DMS79 (cell line): Measurements from ENCODE around the gene ANO2.
"Not testable (repeated sequence)": the region's sequence is repeated elsewhere in the genome, so short reads cannot be mapped to it uniquely, and the experiment has no call there.

Experiments used
- DNase-seq: peaks from one replicate; lab custom pipeline; 2025; lab: John Stamatoyannopoulos, UW

Gene ANO2

DNA sequence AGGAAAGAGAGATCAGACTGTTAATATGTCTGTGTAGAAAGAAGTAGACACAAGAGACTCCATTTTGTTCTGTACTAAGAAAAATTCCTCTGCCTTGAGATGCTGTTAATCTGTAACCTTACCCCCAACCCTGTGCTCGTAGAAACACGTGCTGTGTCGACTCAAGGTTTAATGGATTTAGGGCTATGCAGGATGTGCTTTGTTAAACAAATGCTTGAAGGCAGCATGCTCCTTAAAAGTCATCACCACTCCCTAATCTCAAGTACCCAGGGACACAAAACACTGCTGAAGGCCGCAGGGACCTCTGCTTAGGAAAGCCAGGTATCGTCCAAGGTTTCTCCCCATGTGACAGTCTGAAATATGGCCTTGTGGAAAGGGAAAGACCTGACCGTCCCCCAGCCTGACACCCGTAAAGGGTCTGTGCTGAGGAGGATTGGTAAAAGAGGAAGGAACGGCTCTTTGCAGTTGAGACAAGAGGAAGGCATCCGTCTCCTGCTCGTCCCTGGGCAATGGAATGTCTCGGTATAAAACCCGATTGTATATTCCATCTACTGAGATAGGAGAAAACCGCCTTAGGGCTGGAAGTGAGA is 407.9 kb downstream of the ANO2 start:
- not testable (repeated sequence) for DNase-seq

DNA sequence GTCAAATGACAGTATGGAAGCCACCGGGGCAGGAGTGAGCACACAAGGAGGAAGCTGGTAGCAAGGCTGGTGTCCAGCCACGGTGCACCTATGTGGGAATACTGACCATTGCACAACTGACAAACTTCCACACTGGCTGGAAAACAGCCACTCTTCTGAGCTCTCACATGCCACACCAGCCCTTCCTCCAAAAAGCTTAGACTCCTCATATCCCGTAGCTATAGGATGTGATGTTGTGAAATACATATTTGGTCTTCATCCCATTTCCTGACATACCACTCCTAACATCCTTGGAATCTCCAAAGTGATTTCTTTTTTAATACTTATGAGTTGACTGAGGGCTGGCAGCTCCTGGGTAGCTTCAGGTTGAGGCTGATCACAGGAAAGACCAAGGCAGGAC is 409.5 kb downstream of the ANO2 start:
- DNase-seq: no peak

DNA sequence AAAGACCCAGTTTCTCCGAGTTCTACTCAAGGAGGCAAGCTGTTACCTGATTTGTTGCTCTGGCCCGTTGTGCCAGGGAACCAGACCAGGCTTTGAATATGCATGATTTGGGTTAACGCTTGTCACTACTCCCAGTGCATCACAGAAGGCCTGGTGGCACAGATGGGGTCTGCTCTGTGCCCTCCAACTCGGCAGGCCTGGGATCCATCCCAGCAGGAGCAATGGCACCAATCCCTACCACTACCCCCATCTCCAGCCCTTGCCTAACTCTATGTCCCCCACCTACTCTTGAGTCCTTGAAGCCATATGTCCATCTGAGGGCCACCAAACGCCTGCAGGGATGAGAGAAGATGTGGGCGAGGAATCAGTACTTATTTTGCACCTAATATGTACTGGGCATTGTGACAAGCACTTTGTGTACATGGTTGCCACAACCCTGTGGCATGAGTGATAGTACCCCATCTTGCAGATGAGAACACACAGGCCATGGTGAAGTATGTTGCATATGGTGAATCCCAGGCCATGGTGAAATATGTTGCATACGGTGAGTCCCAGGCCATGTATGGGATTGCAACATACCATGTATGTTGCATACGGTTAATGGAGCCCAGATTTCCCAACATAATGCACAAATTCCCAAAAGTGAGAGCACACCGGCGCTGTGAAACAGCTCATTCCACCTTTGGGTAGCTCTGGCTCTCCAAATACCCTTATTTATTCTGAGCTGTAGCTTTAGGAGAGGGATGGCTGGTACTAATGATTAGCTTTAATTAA is 410.4 kb downstream of the ANO2 start:
- no peak for DNase-seq

DNA sequence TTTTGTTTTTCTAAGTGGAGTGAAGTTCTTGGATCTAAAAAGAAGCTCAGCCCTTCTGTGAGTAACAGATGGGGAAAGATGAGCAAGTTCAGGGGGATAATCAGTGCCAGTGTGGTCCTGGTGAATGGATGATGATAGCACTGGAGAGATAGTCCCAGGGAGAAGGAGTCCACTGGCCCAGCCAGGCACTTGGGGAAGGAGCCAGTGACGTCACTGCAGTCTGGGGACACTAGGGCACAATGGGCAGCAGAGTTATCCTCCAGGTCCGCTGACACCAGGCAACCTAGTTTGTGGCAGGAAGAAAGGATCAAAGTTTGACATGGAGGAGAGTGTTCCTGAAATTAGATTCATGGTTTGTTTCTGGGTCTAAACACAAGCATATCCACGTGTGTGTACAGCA is 411.7 kb downstream of the ANO2 start:
- no peak for DNase-seq

DNA sequence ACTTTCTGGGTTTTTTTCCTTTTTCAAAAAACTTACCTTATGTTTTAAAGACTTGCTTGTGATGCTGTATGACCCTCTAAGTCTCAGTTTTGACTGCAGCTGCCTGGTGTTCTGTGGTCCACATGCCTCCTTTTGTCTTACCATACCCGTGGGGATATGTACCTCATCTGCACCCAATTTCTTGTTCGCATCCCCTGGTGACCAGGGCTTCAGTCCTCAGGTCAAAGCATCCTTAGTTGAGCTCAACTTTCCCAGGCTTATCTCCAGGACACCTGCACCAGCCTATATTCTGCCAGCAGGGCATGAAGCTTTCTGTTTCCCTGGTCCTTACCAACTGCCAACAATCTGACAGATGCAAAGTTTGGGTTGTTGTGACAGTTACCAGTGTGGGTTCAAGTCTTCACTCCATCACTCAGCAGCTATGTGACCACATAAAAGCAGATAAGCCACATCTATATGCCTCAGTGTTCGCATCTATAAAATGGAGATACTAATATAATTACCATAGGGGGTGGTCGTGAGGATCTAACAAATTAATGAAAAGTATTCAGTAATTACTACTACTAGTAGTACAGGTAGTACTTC is 419.2 kb downstream of the ANO2 start:
- DNase-seq: no peak

DNA sequence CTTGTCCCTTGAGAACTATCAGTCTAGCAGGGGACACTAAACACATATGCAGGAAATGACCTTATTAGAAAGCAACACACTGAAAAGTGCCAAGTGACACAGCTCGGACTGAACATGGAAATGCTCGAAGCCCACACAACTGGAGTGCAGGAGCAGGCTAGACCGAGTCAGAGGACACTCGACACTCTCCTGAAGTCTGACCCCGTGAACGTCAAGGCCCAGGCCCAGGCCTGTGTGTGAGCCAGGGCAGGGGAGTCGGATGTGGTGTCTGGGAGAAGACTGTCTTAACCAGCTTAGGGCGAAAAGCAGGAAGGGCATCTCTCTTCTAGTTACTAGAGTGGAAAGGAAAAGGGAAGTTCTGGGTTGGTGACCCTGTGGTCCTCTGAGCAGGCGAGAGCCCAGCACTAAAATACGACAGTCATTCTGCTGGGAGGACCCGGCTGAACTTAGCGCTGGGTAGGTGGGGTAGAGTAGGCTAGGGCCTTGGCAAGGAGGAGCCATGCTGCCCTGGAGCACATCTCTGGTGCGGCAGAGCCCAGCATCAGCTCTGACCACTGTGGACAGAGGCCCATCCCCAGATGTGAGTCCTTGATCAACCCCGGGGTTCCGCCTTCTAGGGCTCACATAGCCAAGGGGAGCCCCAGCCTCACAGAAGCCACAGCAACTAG is 420.2 kb downstream of the ANO2 start:
- no peak for DNase-seq

DNA sequence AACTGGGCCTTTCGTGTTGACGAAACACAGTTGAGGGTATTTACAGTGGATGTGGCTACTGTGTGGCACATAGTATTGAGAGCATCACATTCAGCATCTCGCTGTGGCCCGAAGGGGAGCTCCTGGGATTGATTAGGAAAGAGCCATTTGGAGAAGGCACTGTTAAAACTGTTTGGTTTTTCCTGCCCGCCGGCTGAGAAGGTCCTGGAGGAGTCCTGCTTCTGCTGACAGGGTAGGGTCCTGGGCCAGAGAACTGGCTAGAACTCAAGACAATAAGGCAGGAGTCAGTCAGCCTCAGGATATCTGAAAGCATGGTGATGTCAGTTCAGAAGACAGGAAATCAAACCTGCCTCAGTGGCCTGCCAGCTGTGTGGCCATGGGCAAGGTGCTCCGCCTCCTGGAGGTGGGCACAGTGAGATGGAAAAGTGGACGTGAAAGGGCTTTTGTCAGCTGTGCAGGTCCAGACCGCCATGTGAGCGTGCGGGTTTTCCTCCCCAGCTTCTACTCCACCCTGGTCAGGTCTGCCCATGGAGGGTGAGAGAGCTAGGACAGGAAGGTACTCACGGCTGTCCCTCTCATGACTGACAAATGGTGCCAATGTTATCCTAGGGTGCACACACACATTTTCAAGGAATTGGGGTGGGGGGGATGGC is 420.8 kb downstream of the ANO2 start:
- no peak for DNase-seq

DNA sequence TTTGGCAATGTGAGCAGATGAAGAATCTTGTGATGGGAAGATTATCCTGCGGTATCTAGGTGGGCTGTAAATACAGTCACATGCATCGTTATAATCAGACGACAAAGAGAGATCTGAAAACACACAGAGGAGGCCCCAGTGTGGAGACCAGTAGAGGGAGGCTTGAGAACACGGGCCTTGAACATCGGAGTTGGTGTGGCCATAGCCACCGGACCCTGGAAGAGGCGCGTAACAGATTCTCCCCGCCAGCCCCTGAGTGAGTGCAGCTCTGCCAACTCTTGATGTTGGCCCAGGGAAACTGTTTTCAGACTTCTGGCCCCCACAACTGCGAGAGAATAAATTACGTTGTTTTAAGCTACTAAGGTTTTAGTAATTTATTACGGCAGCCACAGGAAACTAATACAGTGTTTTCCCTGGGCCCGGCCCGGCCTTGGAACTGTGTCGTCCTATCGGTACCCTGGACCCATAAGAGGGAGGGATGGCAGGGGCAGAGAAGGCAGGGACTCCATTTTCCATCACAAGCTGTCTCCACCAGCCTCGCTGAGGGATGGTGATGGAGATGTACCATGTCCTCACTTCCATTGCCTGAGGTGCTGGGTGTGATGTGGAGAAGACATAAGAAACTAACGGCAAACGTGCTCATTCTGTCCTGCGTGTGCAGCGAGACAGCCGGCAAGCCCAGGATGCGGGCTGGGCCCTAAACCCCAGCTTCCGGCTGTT is 421.5 kb downstream of the ANO2 start:
- DNase-seq: no peak

DNA sequence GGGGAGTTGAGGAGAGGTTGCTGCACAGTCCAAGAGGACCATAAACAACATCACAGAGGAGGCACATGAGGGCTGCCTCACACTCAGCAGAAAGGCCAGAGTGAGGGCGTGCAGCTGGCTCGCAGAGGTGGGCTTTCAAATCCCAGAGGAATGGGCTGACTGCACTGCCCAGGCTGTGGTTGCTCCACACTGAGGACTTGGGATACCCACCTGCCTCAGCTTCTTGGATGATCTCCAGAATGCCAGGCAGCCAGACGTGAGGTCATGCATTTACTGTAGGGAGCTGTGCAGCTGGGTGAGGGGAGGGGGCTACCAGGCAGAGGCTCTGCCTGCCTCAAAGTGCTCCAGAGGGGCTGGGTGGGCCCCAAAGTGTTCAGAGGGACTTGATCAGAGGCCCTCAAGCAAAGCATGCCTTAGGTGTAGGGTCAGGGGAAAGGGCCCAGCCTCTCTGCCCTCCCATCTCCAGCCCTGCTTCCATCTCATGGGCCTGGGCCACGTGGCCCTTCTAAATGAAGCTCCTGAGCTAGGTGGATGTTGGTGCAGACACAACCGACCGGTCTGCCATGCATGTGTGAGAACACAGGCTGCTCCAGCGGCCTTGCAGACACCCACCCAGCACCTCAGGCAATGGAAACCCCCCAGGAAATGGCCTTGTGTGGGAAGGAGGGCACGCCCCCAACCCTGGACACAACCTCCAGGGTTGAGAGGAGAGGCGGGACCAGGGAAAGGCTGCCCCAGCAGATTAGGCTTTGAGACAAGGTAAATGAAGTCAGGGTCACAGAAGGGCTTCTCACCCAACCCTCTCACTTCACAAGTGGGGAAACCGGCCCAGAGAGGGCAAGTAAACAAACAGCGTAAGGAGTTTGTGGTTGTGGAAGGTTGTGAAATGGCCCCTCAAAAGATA is 422.4 kb downstream of the ANO2 start:
- DNase-seq: peak; percentile 75

DNA sequence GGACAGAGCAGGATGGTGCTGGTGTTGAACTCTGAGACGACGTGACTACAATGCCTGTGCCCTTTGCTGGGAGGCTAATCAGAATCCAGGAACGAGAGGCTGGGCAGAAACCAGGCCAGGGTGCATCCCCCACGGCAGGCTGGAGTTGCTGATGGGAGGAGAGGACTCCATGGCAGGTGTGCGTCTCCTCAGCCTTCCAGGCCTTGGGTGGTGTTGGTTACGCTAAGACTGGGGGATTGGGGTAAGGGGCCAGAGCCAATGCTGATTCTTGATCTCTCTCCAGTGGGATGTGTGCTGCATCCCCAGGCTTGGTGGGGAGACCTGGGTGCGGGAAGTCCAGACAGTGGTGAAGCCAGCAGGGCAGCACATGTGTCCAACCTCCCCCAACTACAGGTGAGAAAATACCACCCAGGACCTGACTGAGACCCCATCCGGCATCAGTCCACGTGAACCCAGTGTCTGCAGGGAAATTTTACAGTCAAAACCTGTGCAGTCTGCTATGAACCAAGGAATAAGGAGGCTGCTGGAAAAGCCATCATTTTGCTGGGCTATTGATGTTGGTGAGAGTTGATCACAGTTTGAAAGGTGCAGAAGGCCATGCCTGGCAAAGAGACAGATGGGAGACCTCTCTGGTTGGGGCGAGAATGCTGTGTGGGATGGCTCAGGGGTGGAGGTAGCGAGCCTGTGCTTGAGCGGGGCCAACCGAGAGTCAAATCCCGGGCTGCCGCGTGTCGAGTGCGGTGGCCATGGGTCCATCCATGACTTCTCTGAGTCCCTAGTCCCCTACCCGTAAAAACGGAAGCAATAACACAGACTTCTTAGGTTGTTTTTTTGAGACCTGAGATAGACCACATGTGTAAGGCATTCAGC is 423.4 kb downstream of the ANO2 start:
- DNase-seq: no peak

DNA sequence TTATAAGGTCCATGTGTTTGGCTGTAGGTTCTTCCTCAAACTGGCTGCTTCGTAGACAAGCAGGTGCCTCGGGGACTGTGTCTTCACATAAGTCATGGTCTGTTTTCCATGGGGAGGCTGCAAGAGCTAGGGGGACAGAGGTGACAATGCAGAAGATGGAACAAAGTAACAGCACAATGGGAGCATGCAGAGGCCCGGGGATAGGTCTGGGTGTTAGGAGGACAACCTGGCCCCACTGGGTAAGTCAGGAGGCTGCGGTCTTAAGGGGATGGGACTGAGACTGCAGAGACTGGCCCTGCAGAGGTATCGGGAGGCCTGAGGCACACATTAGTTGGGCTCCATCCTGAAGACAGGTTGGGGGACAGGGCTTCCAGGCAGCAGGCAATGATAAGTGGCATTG is 424.2 kb downstream of the ANO2 start:
- no peak for DNase-seq

DNA sequence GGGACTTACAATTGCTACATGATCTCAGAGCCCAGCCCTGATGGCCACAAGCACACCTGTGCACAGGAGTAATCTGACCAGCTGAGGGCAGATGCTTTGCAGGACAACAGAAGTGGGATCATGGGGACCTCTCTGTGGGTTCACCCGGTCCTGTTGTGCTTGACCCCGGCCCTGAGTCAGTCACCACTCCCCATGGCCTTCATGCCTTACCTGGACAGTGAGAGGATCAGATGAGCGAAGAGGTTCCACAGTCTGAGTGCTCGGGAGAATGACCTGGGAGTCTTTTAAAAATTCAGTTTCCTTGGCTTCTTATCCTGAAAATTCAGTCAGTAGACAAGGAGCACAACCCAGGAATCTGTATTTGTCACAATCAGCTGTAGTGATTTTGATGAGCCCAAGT is 425.0 kb downstream of the ANO2 start:
- no peak for DNase-seq

DNA sequence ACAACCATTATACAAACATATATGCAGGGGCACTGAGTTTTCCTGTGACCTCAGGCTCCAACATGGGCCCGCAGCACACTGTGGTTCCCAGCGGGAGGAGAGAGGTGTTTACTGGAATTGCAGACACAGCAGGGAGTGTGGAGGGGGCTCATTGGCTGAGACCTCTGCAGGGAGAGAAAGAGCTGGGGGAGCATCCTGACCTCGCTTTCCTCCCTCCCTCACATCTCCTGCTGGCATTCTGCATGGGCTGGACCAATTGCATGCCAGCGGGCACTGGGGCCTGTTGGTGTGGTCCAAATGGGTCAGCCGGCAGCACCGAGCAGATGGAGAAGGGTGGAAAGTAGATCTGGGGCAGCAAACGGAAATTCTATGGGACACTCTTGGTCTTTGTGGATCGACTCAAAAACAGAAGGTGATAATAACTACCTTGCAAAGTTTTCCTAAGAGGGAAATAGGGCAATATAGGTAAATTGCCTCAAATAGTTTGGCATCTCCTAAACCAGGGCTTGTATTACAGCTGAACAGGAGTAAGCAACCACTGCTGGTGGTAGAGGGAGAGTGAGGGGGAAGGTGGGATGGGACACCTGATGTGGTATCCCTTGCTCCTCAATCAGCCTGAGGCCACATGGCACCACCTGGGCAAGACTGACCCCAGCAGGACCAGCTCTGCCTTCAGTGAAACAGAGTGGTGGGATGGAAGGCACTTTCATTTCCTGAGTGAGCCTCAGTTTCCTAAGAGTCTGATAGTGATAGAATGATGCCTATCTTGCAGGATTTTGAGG is 426.3 kb downstream of the ANO2 start:
- DNase-seq: no peak

DNA sequence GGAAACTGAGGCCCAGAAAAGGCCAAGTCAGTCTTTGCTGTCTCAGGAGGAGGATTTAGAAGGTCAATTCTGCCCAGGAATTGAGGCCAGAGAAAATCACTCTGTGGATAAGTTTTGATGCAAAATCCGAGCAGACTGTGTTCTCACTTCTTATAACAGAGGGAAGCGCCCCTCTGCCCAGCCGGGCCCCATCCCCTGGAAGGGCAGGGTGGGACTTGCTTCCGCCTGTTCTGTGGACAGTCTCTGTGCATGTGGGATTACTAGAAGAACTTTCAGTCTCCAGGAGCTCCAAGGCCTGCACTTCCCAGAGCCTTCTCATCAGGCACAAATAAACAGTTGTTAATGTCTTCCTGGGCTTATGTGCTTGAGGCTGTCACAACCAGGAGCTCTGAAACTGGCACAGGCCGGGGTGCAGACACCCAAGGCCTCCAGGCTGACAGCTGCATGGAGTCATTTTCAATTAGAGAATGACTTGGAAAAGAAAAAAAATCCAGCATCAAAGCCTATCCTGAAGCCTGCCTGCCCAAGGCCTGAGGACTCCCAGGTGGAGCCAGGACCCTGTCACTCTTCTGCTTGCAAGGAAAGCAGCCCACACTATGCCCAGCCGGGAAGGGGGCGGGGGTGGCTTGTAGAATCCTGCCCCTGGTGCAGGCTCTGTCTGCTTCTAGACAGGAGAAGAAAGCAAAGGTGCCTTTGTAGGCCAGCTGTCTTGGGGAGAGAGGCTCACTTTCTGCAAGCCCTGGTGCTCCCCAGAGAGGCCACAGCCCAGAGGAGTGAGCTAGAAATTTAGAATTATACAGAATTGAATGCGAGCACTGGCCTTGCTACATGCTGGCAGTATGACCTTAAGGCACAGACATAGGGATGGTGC is 428.5 kb downstream of the ANO2 start:
- no peak for DNase-seq

DNA sequence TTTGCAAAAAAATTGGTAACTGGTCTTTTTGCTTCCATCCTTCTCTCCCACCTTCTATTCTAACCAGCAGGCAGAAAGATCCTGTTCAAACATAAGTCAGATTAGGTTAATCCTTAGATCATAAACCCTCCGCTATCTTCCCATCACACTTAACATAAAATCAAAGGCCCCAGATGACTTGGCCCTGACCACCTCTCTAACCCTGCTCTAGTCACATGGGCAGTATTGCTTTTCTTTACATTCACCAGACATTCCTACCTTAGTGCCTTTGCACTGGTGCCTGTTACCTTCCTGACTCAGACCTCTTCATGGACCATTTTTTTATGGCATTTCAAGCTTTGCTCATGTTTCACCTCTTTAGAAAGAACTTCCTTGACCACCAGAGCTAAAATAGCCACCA is 429.6 kb downstream of the ANO2 start:
- no peak for DNase-seq

DNA sequence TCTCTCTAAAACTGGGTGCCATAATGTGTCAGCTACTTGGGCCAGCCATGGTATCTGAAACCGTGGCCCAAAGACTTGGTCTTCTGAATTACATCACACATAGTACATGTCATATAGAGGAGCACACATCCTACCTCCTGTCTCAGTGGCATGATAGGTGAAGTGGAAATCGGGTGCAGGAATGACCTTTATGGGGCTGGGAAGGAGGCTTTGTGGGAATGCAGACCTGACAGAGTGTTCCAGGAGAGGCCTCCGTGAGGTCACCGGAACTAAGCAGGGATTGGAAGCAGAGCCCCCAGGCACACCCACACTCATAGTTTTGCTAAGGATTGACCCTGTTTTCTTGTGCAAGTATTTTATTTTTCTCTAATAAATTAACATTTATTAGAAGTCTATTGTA is 430.5 kb downstream of the ANO2 start:
- DNase-seq: no peak

DNA sequence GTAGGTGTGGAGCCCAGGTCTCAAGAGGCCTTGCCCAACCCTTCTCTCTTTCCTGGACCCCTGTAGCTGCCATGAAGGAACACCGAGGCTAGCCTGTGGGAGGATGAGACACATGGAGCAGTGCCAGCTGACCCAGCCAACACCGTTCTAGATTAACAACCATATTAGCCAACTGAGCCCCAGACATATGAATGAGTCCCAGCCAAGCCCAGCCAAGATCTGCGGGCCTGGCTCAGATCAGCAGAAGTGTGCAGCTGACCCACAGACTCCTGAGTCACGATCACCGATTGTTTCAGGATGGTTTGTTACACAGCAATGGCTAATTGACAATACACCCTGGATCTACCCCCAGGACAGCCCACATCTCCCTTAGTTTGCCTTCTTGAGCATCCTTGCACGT is 431.0 kb downstream of the ANO2 start:
- no peak for DNase-seq

DNA sequence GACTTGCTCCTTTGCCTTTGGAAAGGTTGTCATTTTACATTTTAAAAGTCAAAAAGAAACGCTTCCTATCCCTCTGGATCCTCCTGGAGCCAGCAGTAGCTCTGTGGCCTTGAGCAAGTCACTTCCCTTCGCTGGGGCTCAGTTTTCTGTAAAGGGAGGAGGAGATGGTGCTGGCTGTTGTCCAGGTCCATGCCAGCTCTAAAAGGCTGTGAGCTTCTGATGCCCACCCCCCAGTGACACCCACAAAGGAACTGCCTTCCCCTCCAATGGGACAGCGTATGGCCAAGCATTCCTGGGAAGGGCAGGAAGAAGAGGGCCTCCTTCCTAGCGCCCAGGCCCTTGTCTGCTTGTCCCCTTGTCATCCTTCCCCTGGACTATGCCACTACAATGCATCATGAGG is 431.7 kb downstream of the ANO2 start:
- no peak for DNase-seq
